Activated effector memory CD4-positive, alpha-beta T cell treated with anti-CD3 and anti-CD28 coated beads, Interleukin-2, amount 50 U/mL, for 16 hours (primary cell): ENCODE measurements around the gene SSPN.

Experiments
- DNase-seq: peaks from one replicate; pipeline ENCODE4 v3.0.0-alpha.2; 2020

SSPN gene

DNA sequence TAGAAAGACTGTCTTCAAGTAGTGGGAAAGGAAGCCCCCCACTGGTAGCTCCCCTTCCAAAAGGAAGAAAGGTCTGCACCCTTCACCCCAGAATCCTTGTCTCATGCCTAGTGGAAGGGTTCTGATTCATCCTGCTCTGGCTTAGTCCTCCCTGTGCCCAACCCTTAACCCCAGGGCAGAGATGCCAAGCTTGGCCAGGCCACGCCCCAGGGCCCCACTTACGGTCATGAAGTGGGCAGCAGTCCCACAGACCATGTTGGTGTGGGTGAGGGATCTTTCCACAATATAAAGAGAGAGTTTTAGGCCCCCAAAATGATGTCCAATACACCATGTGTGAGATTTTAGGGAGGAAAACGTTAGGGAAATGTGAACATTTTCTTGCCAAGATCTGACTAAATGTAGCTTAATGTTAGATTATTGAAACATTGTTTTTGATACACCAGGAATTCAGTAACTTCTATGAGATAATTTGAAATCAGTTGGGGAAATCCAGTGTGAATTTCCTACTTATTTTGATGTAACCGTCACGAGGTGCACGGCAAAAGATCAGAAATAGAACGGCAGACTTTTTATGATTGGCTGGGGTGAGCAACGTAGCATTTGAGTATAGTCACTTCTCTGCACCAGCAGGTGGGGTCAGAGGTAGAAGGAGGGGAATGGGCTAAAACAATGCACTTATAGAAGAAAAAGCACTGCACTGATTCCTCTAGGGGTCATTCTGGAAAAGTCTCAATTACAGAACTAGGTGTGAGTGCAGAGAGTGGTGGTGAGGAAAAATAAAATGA lies 8.2 kb upstream of the SSPN start:
- DNase-seq, result no peak

DNA sequence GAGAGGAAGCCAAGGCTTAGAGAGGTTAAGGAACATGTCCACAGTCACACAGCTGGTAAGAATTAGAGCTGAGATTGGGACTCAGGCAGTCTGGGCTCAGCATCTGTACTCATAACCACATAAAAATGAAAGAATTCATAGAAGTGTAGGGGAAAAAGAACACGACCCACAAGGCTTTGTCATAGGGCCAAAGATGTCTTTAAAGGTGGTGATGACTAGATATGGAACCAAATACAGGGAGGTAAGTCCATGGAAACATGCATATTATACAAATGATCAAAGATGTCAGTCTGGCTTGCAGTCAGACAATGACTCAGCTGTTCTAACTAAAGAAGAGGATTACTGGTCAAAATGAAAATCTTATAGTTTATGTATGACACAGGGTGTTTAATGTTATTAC lies 7.2 kb upstream of the SSPN start:
- no peak for DNase-seq

DNA sequence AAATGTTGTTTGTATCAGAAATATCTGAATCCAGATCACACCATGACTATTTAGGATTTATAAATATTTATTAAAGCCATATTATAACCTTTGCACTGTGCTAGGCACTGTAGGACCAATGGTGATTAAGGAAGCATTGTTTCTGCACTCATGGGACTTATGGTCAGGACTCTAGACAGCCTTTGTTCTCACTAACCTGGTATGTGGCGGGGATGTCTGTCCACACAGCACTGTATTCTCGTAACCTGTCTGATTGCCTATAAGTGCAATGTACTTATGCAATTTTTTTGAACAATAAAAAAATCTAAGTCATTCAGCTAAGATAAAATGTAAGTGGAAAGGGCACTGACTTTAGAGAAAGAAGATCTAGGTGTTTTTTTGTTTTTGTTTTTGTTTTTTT lies 6.7 kb upstream of the SSPN start:
- no peak for DNase-seq

- DNase-seq, result no peak
Measured at GRCh38 chr12:26192142-26192541, 3.2 kb upstream of the SSPN start.

GRCh38 chr12:26193539-26193938 lies 1.8 kb upstream of the SSPN start:
- no peak for DNase-seq

GRCh38 chr12:26195641-26196420 lies 458 bp downstream of the SSPN start:
- DNase-seq, result no peak

- no peak for DNase-seq
Measured at GRCh38 chr12:26196421-26196716, 996 bp downstream of the SSPN start.

GRCh38 chr12:26197832-26198231 lies 2.5 kb downstream of the SSPN start:
- DNase-seq, result no peak

DNA sequence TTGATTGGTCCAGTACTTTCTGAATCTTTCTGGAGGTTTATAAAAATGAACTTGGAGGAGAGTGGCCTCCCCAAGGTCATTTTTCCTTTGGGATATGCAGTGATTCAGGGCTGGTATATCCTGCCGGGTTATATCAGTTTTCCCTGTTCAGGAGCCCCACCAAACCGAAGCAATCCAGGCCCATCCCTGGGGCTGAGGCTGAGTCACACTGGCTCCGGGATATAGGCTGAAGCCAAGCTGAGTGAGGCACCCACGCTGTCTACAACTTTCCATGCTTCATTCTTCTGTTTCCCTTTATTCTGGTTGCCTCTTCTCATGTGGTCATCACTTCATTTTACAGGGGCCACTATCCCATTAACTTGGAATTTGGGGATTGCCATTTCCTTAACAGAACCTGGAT lies 3.4 kb downstream of the SSPN start:
- no peak for DNase-seq

- DNase-seq, result no peak
Measured at GRCh38 chr12:26203167-26203780, 7.9 kb downstream of the SSPN start.

DNA sequence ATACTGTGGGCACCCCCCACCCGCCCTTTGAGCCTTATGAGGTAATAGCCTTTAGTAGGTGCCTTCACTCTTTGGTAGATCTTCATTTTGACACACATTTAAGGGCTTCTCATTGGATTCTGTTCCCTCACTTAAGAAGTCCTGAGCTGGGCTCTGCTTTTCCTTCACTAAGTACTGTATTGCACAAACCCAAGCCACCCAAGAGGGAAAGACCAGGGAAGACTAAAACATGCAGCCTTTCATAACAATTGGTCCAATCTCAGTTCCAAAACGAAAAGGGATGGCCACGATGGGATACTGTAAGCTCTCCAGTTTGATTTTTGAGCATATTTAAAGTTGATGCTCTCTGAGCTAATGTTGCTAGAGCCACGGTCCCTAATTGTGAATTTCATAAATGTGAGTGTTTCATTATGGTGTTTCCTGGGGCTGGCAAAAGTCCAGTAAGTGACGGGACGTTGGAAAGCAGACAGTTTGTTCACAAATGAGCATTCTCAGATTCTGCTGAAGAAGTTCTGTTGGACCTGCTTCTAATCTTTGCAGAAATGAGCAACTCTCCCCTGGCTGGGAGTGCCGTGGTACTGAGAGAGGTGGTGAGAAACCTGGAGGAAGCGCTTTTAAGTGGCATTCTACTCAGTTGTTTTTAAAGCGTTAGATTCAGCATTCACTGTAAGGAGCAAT lies 9.4 kb downstream of the SSPN start:
- no peak for DNase-seq

DNA sequence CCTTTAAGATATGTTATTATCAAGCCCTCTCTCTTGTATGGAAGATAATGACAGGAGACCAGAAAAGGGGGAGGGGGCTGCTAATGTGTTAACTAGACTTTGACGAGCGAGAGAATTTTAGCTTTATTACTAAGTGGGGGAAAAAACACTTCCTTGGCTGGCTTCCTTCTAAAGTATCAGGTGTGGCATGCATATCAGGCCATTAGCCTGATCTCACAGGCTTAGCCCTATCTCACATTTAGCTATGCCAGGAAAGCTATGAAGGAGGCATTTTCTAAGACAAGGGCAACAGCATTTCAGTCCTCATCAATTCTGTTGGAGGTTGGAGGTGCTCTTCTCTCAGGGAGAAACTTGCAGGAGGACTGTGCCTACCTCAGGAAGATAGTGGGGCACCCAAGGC lies 9.9 kb downstream of the SSPN start:
- DNase-seq, result no peak

DNA sequence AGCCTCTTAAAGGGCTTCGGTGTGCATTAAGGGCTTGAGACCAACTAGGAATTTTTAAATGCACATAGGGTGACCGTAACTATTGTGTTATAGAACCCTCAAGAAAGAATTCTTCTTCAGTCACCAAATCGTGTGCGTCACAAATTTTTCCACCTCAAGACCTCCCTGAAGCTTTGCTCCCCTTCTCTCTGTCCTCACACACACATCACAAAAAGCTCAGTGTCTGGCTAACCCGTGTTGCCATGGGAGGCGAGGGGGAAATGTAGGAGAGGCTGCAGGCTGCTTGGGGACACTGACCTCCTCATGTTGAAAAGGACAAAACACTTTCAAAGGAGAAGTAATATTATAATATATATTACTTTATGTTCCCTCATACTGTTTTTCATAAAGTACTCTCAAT lies 10.6 kb downstream of the SSPN start:
- DNase-seq, result no peak

DNA sequence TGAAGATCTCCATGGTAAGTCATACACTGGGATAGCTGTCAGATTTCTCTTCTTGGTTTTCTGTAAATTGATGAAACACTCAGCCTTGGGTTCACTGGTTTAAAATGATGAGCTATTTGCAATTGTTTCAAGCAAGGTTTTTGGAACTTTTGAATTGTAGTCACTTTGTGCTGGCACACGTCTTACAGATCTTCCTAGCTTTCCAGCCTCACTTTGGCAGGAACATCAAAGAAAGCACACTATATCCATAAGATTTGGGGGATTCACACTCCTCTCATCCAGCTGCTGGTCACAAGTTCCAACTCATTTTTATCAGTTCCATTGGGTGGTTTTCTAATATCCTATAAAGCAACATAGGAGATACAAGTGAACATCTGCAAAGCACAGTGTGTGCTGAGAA lies 16.0 kb downstream of the SSPN start:
- no peak for DNase-seq

- DNase-seq, result no peak
Measured at GRCh38 chr12:26212396-26212795, 17.0 kb downstream of the SSPN start.

GRCh38 chr12:26212988-26213387 lies 17.6 kb downstream of the SSPN start:
- DNase-seq, result no peak

GRCh38 chr12:26214121-26214520 lies 18.7 kb downstream of the SSPN start:
- DNase-seq, result no peak

DNA sequence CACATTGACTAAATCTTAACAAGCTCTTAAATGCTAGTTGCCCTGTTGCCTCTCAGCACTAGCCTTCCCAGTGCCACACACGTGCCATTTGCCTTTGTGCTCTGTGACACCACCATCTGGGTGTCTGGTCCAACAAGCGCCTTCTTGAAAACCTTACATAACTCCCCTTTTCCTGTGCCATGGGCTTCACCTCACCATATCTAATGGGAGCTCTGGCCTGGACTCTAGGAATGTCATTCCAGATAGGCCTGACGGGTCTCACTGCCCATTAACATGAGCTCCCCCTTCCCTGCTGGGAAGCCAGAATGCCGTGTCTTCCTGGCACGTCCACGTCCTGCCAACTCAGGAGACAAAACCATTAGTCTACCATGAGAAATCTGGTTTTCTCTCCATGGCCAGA lies 24.4 kb downstream of the SSPN start:
- no peak for DNase-seq

GRCh38 chr12:26224657-26225056 lies 29.3 kb downstream of the SSPN start:
- no peak for DNase-seq

- no peak for DNase-seq
Measured at GRCh38 chr12:26226122-26226521, 30.7 kb downstream of the SSPN start.

DNA sequence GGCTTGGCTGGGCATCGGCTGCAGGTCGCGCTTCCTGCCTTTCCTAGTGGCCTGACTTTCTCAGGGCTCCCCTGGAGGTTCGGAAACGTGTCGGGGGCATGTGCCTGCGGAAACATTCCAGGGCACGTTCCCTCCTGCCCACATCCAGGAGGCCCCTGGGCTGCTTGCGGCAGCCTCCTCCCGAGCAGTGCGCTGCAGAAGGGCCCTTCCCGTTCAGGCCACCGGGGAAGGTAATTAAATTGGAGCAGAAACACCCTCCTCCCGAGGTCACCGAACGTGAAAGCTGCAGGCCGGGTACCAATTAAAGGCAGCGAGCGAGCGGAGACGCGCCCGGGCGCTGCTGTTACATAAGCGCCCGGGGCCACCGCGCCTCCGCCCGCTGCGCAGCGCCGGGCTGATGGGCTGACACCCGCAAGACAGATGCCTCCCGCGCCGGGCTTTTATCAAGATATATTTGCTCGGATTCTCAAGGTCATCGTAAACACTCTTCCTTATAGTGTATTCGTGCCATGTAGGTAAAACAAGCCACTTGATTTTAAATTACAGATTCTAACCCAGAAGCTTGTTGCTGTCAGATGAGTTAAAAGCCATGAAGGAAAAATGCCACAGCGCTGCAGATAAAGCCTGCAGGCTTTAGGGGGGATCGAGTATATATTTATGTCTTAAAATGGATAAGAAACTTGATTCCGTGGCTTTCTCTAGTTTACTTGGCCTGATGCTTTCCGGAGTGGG lies 31.4 kb downstream of the SSPN start:
- no peak for DNase-seq

- no peak for DNase-seq
Measured at GRCh38 chr12:26227361-26227745, 32.0 kb downstream of the SSPN start.

GRCh38 chr12:26229910-26230309 lies 34.5 kb downstream of the SSPN start:
- DNase-seq, result no peak
